ENCODE measurements around the gene SRRM3. TPM values are rescaled to one million over a fixed set of nuclear protein-coding genes. Genes with fewer than 3 reads are reported as not detected.
"Not testable (repeated sequence)": the region's sequence is repeated elsewhere in the genome, so short reads cannot be mapped to it uniquely, and the experiment has no call there.

The SRRM3 gene
- total RNA-seq, 1 donor from 2014 or later: 0.23 TPM

GRCh38 chr7:76294344-76295024 lies 92.8 kb downstream of the SRRM3 start:
- H3K9me3 Mint-ChIP-seq: no peaks in the 10 kb centered on the region
- peaks cover 13% of the 10 kb centered on the region for H3K4me1 Mint-ChIP-seq (ENCODE audit: low read depth)
- DNase-seq (ENCODE audit: low spot score): no peak
- intact Hi-C loops (cut with micrococcal nuclease): loop anchor here (5.0 kb wide), 1 partner anchor 117 kb away; no protein-coding TSS in a partner anchor
- no peak overlapping the region for H3K27ac Mint-ChIP-seq
- H3K27me3 Mint-ChIP-seq (ENCODE audit: low read depth): no peaks in the 10 kb centered on the region
- H3K4me3 Mint-ChIP-seq (ENCODE audit: low read depth): no peak overlapping the region
- H3K36me3 Mint-ChIP-seq (ENCODE audit: low read depth): no peaks in the 10 kb centered on the region

DNA sequence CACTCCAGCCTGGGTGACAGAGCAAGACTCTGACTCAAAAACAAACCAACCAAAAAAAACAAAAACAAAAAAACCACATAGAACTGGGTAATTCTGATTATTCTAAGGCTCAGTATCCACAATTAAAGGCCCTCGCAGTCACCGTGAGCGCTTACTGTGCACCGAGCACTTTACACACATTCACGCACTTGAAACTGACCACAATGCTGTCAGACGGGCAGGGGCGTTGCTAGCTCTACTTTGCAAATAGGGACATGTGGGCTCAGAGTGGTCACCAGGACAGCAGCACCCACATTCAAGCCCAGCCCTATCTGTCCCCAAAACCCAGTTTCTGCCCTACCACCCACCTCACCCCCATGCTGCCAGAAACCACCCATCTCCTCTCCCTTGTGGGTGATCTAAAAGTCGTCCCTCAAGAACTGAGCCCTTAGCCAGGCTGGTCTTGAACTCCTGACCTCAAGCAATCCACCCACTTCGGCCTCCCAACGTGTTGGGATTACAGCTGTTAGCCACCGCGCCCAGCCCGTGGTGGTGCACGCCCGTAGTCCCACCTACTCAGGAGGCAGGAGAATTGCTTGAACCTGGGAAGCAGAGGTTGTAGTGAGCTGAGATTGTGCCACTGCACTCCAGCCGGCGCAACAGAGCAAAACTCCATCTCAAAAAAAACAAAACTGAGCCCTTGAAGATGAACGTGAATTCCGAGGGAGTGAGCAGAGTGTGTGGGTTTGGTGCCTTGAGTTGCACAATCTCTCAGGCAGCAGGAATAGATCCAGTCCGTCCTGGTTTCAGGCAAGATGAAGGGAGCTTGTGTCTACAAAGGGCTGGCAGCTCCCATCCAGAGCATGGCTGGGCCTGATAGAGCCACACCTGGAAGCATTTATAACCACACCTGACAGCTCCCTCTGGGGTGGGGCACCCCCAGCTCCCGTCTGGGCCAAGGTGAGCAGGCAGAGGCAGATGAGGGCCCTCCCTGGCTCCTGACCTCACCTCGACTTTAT lies 95.3 kb downstream of the SRRM3 start:
- Mint-ChIP-seq H3K27me3 (ENCODE audit: low read depth) (no peaks in the 10 kb centered on the region), H3K4me1 (ENCODE audit: low read depth) (peaks cover 4% of the 10 kb centered on the region), H3K36me3 (ENCODE audit: low read depth) (no peaks in the 10 kb centered on the region), H3K9me3 (no peaks in the 10 kb centered on the region), H3K27ac (no peak overlapping the region), H3K4me3 (ENCODE audit: low read depth) (no peak overlapping the region)
- intact Hi-C loops (cut with micrococcal nuclease): no loop called here
- DNase-seq (ENCODE audit: low spot score): no peak

DNA sequence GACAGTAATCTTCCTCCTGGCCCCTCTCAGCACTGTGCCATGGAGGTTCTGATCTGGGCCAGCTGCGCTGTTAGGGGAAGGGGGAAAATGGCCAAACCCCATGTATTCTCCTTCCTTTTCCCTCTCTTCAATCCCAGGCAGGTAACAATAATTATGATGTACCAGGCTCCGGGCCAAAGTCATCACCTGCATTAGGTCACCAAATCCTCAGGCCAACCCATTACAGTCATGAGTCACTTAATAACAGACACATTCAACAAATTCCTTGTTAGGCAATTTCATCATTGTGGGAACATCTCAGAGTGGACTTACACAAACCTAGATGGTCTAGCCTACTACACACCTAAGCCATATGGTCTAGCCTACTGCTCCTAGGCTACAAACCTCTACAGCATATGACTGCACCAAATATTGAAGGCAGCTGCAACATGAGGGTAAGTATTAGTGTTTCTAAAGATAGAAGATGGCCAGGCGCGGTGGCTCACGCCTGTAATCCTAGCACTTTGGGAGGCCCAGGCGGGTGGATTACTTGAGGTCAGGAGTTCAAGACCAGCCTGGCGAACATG lies 98.6 kb downstream of the SRRM3 start:
- no peak for DNase-seq (ENCODE audit: low spot score)
- no peaks in the 10 kb centered on the region for H3K9me3 Mint-ChIP-seq
- H3K27ac Mint-ChIP-seq: no peak overlapping the region
- peaks cover 16% of the 10 kb centered on the region for H3K4me1 Mint-ChIP-seq (ENCODE audit: low read depth)
- H3K27me3 Mint-ChIP-seq (ENCODE audit: low read depth): peaks cover 3% of the 10 kb centered on the region
- H3K36me3 Mint-ChIP-seq (ENCODE audit: low read depth): peaks cover 12% of the 10 kb centered on the region
- H3K4me3 Mint-ChIP-seq (ENCODE audit: low read depth): no peak overlapping the region
- intact Hi-C loops (cut with micrococcal nuclease): no loop called here

DNA sequence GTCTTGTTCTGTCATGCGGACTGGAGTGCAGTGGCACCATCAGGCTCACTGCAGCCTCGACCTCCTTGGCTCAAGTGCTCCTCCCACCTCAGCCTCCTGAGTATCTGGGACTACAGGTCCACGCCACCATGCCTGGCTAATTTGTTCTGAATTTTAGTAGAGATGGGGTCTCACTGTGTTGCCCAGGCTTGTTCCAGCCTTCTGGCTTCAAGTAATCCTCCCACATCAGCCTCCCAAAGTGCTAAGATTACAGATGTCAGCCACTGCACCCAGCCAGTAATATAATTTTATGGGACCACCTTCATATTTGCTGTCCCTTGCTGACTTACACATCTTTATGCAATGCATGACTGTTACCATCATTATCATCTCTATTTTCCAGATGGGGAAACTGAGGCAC lies 99.3 kb downstream of the SRRM3 start:
- no peak for DNase-seq (ENCODE audit: low spot score)
- H3K27me3 Mint-ChIP-seq (ENCODE audit: low read depth): peaks cover 3% of the 10 kb centered on the region
- no peaks in the 10 kb centered on the region for H3K9me3 Mint-ChIP-seq
- H3K27ac Mint-ChIP-seq: no peak overlapping the region
- peaks cover 16% of the 10 kb centered on the region for H3K4me1 Mint-ChIP-seq (ENCODE audit: low read depth)
- H3K4me3 Mint-ChIP-seq (ENCODE audit: low read depth): no peak overlapping the region
- H3K36me3 Mint-ChIP-seq (ENCODE audit: low read depth): peaks cover 12% of the 10 kb centered on the region
- intact Hi-C loops (cut with micrococcal nuclease): no loop called here

GRCh38 chr7:76302347-76303201 lies 100.9 kb downstream of the SRRM3 start, which contains the start of gene HSPB1:
HSPB1 (plus strand) TSS chr7:76302673; CDS start chr7:76302713, 40 bp downstream.
- intact Hi-C loops (cut with micrococcal nuclease): loop anchor here (1.0 kb wide), 1 partner anchor 12 kb away; no protein-coding TSS in a partner anchor
- Mint-ChIP-seq H3K4me1 (ENCODE audit: low read depth) (peaks cover 16% of the 10 kb centered on the region), H3K9me3 (no peaks in the 10 kb centered on the region), H3K36me3 (ENCODE audit: low read depth) (peaks cover 12% of the 10 kb centered on the region), H3K27ac (peak within 1 kb of the TSS; percentile 79), H3K27me3 (ENCODE audit: low read depth) (peaks cover 3% of the 10 kb centered on the region), H3K4me3 (ENCODE audit: low read depth) (peak within 1 kb of the TSS; percentile 88)
- peak; percentile 54 for DNase-seq (ENCODE audit: low spot score)

DNA sequence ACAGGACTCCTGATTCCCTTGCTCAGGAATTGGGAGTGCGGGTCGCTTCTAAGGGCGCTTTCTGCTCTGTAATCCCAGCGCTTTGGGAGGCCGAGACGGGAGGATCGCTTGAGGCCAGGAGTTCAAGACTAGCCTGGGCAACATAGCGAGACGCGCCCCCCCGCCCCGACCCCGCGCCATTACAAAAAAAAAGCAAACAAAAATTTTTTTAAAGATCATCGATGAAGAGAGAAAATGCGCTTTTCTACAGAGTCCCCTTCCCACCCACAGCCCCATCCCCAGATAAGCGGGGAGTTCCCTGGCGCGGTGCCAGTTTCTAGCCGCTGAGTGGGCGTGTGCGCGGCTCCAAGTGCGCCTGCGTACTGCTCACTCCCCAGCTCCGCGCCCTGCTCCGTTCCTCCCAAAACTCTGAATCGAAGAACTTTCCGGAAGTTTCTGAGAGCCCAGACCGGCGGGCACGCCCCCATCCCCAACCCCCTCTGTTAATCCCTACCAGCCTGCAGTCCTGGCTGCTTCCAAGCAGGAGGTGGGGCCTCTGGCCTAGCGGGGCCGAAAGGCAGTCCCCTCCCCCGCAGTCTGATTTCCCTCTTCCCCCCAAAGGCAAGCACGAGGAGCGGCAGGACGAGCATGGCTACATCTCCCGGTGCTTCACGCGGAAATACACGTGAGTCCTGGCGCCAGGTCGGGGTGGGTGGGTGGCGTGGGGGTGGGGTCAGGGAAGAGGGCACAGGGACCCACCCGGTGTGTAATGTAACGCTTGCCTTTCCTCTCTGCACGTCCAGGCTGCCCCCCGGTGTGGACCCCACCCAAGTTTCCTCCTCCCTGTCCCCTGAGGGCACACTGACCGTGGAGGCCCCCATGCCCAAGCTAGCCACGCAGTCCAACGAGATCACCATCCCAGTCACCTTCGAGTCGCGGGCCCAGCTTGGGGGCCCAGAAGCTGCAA lies 101.8 kb downstream of the SRRM3 start:
- Mint-ChIP-seq H3K9me3 (no peaks in the 10 kb centered on the region), H3K4me1 (ENCODE audit: low read depth) (peaks cover 16% of the 10 kb centered on the region), H3K27ac (peak overlapping the region; percentile 83), H3K36me3 (ENCODE audit: low read depth) (peaks cover 12% of the 10 kb centered on the region), H3K4me3 (ENCODE audit: low read depth) (peak overlapping the region; percentile 88), H3K27me3 (ENCODE audit: low read depth) (peaks cover 3% of the 10 kb centered on the region)
- peak; percentile 67 for DNase-seq (ENCODE audit: low spot score)
- intact Hi-C loops (cut with micrococcal nuclease): no loop called here

DNA sequence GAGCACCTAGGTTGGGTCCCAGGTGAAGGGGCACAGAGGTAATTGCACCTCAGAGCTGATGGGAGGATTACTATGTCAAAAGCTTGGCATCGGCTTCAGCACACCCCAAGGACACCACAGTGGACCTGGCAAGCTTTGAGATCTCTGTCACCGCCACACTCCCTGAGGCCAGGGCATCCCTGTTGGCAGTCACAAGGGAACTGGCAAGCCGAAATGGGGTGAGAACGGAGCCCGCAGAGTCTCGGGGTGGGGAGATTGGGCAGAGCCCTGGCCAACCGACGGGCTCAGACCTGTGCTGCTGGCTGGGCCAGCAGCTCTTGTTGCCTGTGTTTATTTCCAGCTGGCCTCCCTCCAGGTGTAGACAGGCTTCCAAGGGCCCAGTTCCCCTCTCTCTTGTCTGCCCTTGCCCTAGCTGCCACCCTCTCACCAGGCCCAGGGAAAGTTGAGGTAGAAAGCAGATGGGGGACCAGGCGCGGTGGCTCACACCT lies 103.2 kb downstream of the SRRM3 start:
- H3K27ac Mint-ChIP-seq: no peak overlapping the region
- H3K9me3 Mint-ChIP-seq: no peaks in the 10 kb centered on the region
- H3K27me3 Mint-ChIP-seq (ENCODE audit: low read depth): peaks cover 3% of the 10 kb centered on the region
- H3K4me3 Mint-ChIP-seq (ENCODE audit: low read depth): peak overlapping the region; percentile 88
- peaks cover 12% of the 10 kb centered on the region for H3K36me3 Mint-ChIP-seq (ENCODE audit: low read depth)
- peaks cover 16% of the 10 kb centered on the region for H3K4me1 Mint-ChIP-seq (ENCODE audit: low read depth)
- intact Hi-C loops (cut with micrococcal nuclease): no loop called here
- no peak for DNase-seq (ENCODE audit: low spot score)

- DNase-seq (ENCODE audit: low spot score); H3K4me1 Mint-ChIP-seq (ENCODE audit: low read depth); intact Hi-C loops (cut with micrococcal nuclease); H3K36me3 Mint-ChIP-seq (ENCODE audit: low read depth); H3K27me3 Mint-ChIP-seq (ENCODE audit: low read depth); H3K9me3 Mint-ChIP-seq; H3K27ac Mint-ChIP-seq; H3K4me3 Mint-ChIP-seq (ENCODE audit: low read depth): not testable (repeated sequence)
Measured at GRCh38 chr7:76308874-76309273, 107.2 kb downstream of the SRRM3 start.

DNA sequence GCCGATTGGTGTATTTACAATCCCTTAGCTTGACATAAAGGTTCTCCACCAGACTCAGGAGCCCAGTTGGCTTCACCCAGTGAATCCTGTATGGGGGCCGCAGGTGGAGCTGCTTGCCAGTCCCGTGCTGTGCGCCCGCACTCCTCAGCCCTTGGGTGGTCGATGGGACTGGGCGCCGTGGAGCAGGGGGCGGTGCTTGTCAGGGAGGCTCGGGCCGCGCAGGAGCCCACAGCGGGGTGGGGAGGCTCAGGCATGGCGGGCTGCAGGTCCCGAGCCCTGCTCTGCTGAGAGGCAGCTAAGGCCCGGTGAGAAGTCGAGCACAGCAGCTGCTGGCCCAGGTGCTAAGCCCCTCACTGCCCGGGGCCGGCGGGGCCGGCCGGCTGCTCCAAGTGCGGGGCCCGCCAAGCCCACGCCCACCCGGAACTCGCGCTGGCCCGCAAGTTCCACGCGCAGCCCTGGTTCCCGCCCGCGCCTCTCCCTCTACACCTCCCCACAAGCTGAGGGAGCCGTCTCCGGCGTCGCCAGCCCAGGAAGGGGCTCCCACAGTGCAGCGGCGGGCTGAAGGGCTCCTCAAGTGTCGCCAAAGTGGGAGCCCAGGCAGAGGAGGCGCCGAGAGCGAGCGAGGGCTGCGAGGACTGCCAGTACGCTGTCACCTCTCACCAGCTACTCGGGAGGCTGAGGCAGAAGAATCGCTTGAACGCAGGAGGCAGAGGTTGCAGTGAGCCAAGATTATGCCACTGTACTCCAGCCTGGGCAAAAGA lies 107.8 kb downstream of the SRRM3 start:
- not testable (repeated sequence) for DNase-seq (ENCODE audit: low spot score); H3K36me3 Mint-ChIP-seq (ENCODE audit: low read depth); H3K27ac Mint-ChIP-seq; H3K9me3 Mint-ChIP-seq; H3K27me3 Mint-ChIP-seq (ENCODE audit: low read depth); H3K4me3 Mint-ChIP-seq (ENCODE audit: low read depth); H3K4me1 Mint-ChIP-seq (ENCODE audit: low read depth)
- intact Hi-C loops (cut with micrococcal nuclease): loop anchor here (10.0 kb wide), 1 partner anchor 265 kb away; the partner anchor contains the start of genes MDH2 and STYXL1

- Mint-ChIP-seq H3K36me3 (ENCODE audit: low read depth) (no peaks in the 10 kb centered on the region), H3K4me3 (ENCODE audit: low read depth) (no peak overlapping the region), H3K4me1 (ENCODE audit: low read depth) (peaks cover 8% of the 10 kb centered on the region), H3K27ac (no peak overlapping the region), H3K27me3 (ENCODE audit: low read depth) (no peaks in the 10 kb centered on the region), H3K9me3 (no peaks in the 10 kb centered on the region)
- no peak for DNase-seq (ENCODE audit: low spot score)
- intact Hi-C loops (cut with micrococcal nuclease): loop anchor here (10.0 kb wide), 1 partner anchor 266 kb away; the partner anchor contains the start of genes MDH2 and STYXL1
Measured at GRCh38 chr7:76310102-76310957, 108.6 kb downstream of the SRRM3 start.

Measured in activated T-helper 2 cell treated with anti-CD3 and anti-CD28 coated beads, Interferon-gamma antibody, Interleukin-2, Interleukin-4, amounts not matched to agents 10 μg/mL and 5 μg/mL and 100 μg/mL, durations not matched to agents 14 hours and 24 hours and 36 hours (primary cell).